K562 (cell line): Measurements from ENCODE around the gene CCDC116. TPM values are rescaled to one million over a fixed set of nuclear protein-coding genes. Genes with fewer than 3 reads are reported as not detected.
A peak's percentile ranks its signal among the peaks of the same experiment; 100 is the strongest.

Source experiments
- BHLHE40 ChIP-seq: IDR thresholded peaks from 2 replicates; pipeline ENCODE4 v1.6.1; 2011; ENCODE audit warnings: low read length, improper control_type of control experiment
- FOXK1 ChIP-seq: sonication (generic); formaldehyde crosslinking; IDR thresholded peaks from 2 replicates; pipeline ENCODE4 v1.8.0; 2022; ENCODE audit warnings: missing genetic modification reagents, mild to moderate bottlenecking, borderline replicate concordance
- HDAC2 ChIP-seq: fragments of 450-650 bp; IDR thresholded peaks from 2 replicates; pipeline ENCODE4 v1.6.1; 2016; ENCODE audit warnings: mild to moderate bottlenecking
- HOXB6 ChIP-seq: fragments of 250-450 bp; sonication (Bioruptor Pico); IDR thresholded peaks from 2 replicates; pipeline ENCODE4 v1.5.1; 2022; ENCODE audit warnings: mild to moderate bottlenecking, borderline replicate concordance
- MYNN ChIP-seq, 2 experiments: sonication (generic); formaldehyde crosslinking in 1 of 2; IDR thresholded peaks; 2 replicates each; pipeline versions ENCODE4 v1.5.0 to v1.6.1; 2016 to 2020; ENCODE audit warnings: antibody characterized with exemption in 1 of 2, missing genetic modification reagents in 1 of 2
- NFIC ChIP-seq: fragments of 450-650 bp; IDR thresholded peaks from 2 replicates; pipeline ENCODE4 v1.6.1; 2017; ENCODE audit warnings: mild to moderate bottlenecking, inconsistent platforms
- PHB2 ChIP-seq: fragments of 450-650 bp; IDR thresholded peaks from 2 replicates; pipeline ENCODE4 v1.6.1; 2017; ENCODE audit warnings: low read depth
- POLR2G ChIP-seq: fragments of 200-400 bp; formaldehyde crosslinking; IDR thresholded peaks from 2 replicates; pipeline ENCODE4 v1.6.1; 2017; ENCODE audit warnings: low read depth, mild to moderate bottlenecking, antibody characterized with exemption, low read length, moderate library complexity
- RCOR1 ChIP-seq, 2 experiments: IDR thresholded peaks; 2 replicates each; pipeline ENCODE4 v1.6.1; 2012; ENCODE audit warnings: low read depth in 2 of 2, low read length in 2 of 2, borderline replicate concordance in 1 of 2, improper control_type of control experiment in 1 of 2
- RUNX1 ChIP-seq: sonication (generic); IDR thresholded peaks from 2 replicates; pipeline ENCODE4 v1.6.1; 2016; ENCODE audit warnings: antibody characterized with exemption, low read depth
- SLC30A9 ChIP-seq: fragments of 250-450 bp; sonication (Bioruptor Pico); IDR thresholded peaks from 2 replicates; pipeline ENCODE4 v1.8.0; 2022; ENCODE audit warnings: mild to moderate bottlenecking, moderate library complexity
- SOX6 ChIP-seq: fragments of 450-650 bp; IDR thresholded peaks from 2 replicates; pipeline ENCODE4 v1.6.1; 2014; ENCODE audit warnings: mild to moderate bottlenecking
- SREBF1 ChIP-seq: fragments of 150-350 bp; IDR thresholded peaks from 2 replicates; pipeline ENCODE4 v1.6.1; 2014; ENCODE audit warnings: antibody characterized with exemption, low read depth, low read length, borderline replicate concordance
- STAT5B ChIP-seq: fragments of 250-450 bp; sonication (Bioruptor Pico); IDR thresholded peaks from 2 replicates; pipeline ENCODE4 v1.8.0; 2021; ENCODE audit warnings: mild to moderate bottlenecking, inconsistent platforms
- TAF7 ChIP-seq: fragments of 450-650 bp; IDR thresholded peaks from 2 replicates; pipeline ENCODE4 v1.6.1; 2016; ENCODE audit warnings: missing genetic modification characterization, missing compliant biosample characterization
- THAP12 ChIP-seq: fragments of 250-450 bp; sonication (Bioruptor Pico); IDR thresholded peaks from 2 replicates; pipeline ENCODE4 v1.9.0; 2021; ENCODE audit warnings: mild to moderate bottlenecking, inconsistent platforms
- ZNF316 ChIP-seq: fragments of 450-650 bp; IDR thresholded peaks from 2 replicates; pipeline ENCODE4 v1.6.1; 2016
- ZNF384 ChIP-seq: IDR thresholded peaks from 2 replicates; pipeline ENCODE4 v1.6.1; 2012; ENCODE audit warnings: low read depth, low read length, improper control_type of control experiment
- polyA plus RNA-seq, 8 experiments: library from polyadenylated mRNA; depleted of rRNA in 4 of 8; stranded (reverse) in 5 of 8; unstranded in 3 of 8; fragments of >200 nt; fragmentation: Nextera tagmentation in 2 of 8; fragmentation: Illumina TruSeq in 1 of 8; extraction: Ambion mirVana in 2 of 8; extraction: Trizol in 1 of 8; gene quantifications; 2 replicates each; pipeline versions ENCODE4 v1.2.1 to v1.2.3, GENCODE V29; 2011 to 2014; ENCODE audit warnings: inconsistent platforms in 1 of 8, missing spikeins in 1 of 8
- total RNA-seq, 7 experiments: library from RNA; depleted of rRNA in 6 of 7; stranded (reverse); fragments of >200 nt in 6 of 7; fragmentation: Illumina TruSeq in 2 of 7; extraction: Trizol in 2 of 7; gene quantifications; 2 replicates each; pipeline versions ENCODE4 v1.2.1 to v1.2.3, GENCODE V29; 2011 to 2021; ENCODE audit warnings: low replicate concordance in 1 of 7
- TF ChIP-seq, protein P1 (sequence below): fragments of 250-450 bp; sonication (Bioruptor Pico); IDR thresholded peaks from 2 replicates; pipeline ENCODE4 v1.8.0; 2021; ENCODE audit warnings: moderate library complexity, mild to moderate bottlenecking, inconsistent platforms
- TF ChIP-seq, protein P2 (sequence below), 2 experiments: fragments of 150-350 bp in 1 of 2; IDR thresholded peaks; 2 replicates each; pipeline ENCODE4 v1.6.1; 2012 to 2016; ENCODE audit warnings: low read depth in 2 of 2, low read length in 2 of 2, mild to moderate bottlenecking in 1 of 2, moderate library complexity in 1 of 2
- TF ChIP-seq, protein P3 (sequence below): fragments of 250-450 bp; sonication (Bioruptor Pico); IDR thresholded peaks from 2 replicates; pipeline ENCODE4 v1.8.0; 2022; ENCODE audit warnings: moderate library complexity, mild to moderate bottlenecking, inconsistent platforms
- TF ChIP-seq, protein P4 (sequence below): fragments of 250-450 bp; sonication (Bioruptor Pico); IDR thresholded peaks from 2 replicates; pipeline ENCODE4 v1.8.0; 2021; ENCODE audit warnings: moderate library complexity, mild to moderate bottlenecking, inconsistent platforms

CCDC116 gene
- total and polyA plus RNA-seq, 9 of the 15 experiments (the other 6 are each of a cell fraction or from before 2014, with no cell fraction given): 1.6 to 11.3 (median 4.7) TPM

DNA sequence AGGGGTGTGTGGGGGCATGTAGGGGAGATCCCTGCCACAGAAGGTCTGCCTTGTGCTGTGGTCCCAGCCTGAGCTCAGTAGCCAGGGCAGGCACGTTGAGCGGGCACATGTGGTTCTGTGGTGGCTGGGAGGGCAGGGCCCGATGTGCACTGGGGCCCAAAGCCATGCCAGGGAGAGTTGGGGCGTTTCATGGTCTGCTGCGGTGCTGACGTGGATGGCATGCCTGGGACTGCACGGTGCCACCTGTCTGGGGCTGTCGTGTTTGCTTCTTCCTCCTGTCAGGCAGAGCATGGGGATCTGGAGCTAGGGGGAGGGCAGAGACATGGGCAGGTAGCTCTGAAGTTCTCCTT, 52.6 kb downstream of the CCDC116 start (continued):
- TF ChIP-seq, protein P1, sequence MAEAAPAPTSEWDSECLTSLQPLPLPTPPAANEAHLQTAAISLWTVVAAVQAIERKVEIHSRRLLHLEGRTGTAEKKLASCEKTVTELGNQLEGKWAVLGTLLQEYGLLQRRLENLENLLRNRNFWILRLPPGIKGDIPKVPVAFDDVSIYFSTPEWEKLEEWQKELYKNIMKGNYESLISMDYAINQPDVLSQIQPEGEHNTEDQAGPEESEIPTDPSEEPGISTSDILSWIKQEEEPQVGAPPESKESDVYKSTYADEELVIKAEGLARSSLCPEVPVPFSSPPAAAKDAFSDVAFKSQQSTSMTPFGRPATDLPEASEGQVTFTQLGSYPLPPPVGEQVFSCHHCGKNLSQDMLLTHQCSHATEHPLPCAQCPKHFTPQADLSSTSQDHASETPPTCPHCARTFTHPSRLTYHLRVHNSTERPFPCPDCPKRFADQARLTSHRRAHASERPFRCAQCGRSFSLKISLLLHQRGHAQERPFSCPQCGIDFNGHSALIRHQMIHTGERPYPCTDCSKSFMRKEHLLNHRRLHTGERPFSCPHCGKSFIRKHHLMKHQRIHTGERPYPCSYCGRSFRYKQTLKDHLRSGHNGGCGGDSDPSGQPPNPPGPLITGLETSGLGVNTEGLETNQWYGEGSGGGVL: no peak
- TF ChIP-seq, protein P2, sequence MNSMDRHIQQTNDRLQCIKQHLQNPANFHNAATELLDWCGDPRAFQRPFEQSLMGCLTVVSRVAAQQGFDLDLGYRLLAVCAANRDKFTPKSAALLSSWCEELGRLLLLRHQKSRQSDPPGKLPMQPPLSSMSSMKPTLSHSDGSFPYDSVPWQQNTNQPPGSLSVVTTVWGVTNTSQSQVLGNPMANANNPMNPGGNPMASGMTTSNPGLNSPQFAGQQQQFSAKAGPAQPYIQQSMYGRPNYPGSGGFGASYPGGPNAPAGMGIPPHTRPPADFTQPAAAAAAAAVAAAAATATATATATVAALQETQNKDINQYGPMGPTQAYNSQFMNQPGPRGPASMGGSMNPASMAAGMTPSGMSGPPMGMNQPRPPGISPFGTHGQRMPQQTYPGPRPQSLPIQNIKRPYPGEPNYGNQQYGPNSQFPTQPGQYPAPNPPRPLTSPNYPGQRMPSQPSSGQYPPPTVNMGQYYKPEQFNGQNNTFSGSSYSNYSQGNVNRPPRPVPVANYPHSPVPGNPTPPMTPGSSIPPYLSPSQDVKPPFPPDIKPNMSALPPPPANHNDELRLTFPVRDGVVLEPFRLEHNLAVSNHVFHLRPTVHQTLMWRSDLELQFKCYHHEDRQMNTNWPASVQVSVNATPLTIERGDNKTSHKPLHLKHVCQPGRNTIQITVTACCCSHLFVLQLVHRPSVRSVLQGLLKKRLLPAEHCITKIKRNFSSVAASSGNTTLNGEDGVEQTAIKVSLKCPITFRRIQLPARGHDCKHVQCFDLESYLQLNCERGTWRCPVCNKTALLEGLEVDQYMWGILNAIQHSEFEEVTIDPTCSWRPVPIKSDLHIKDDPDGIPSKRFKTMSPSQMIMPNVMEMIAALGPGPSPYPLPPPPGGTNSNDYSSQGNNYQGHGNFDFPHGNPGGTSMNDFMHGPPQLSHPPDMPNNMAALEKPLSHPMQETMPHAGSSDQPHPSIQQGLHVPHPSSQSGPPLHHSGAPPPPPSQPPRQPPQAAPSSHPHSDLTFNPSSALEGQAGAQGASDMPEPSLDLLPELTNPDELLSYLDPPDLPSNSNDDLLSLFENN (IDR thresholded peaks at IDR 0.05; ENCODE audit: low read depth in 2 of 2, low read length in 2 of 2): no peak
- TF ChIP-seq ZNF316: no peak
- no peak for TF ChIP-seq HDAC2
- peak; percentile 18; the same call in 1 of the 2 replicates for TF ChIP-seq THAP12 (CRISPR knock-in tag)
- TF ChIP-seq NFIC: no peak
- TF ChIP-seq BHLHE40: no peak
- no peak; the same call in 1 of the 2 replicates for TF ChIP-seq RUNX1
- TF ChIP-seq SLC30A9 (CRISPR knock-in tag): no peak
- no peak for TF ChIP-seq SOX6
- TF ChIP-seq ZNF384: no peak
- no peak for TF ChIP-seq PHB2
- no peak for TF ChIP-seq SREBF1
- TF ChIP-seq MYNN (IDR thresholded peaks at IDR 0.05): no peak
- TF ChIP-seq MYNN (CRISPR knock-in tag; IDR thresholded peaks at IDR 0.05): no peak
- no peak for TF ChIP-seq FOXK1
- TF ChIP-seq, protein P3, sequence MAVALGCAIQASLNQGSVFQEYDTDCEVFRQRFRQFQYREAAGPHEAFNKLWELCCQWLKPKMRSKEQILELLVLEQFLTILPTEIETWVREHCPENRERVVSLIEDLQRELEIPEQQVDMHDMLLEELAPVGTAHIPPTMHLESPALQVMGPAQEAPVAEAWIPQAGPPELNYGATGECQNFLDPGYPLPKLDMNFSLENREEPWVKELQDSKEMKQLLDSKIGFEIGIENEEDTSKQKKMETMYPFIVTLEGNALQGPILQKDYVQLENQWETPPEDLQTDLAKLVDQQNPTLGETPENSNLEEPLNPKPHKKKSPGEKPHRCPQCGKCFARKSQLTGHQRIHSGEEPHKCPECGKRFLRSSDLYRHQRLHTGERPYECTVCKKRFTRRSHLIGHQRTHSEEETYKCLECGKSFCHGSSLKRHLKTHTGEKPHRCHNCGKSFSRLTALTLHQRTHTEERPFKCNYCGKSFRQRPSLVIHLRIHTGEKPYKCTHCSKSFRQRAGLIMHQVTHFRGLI: no peak
- no peak for TF ChIP-seq RCOR1 (IDR thresholded peaks at IDR 0.05; ENCODE audit: borderline replicate concordance in 1 of 2, low read depth in 2 of 2, low read length in 2 of 2)
- TF ChIP-seq, protein P4, sequence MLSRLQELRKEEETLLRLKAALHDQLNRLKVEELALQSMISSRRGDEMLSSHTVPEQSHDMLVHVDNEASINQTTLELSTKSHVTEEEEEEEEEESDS (CRISPR knock-in tag): no peak
- TF ChIP-seq TAF7 (tag): no peak
- peak; percentile 75 for TF ChIP-seq POLR2G
- TF ChIP-seq HOXB6: no peak
- no peak for TF ChIP-seq STAT5B (CRISPR knock-in tag)
